ENCODE measurements around the gene IP6K3. TPM values are rescaled to one million over a fixed set of nuclear protein-coding genes. Genes with fewer than 3 reads are reported as not detected.

IP6K3 gene
- total RNA-seq, 1 experiment from 2014 or later: 1.7 TPM

GRCh38 chr6:33765368-33765767, 18.7 kb upstream of the IP6K3 start:
- Mint-ChIP-seq H3K36me3 (ENCODE audit: insufficient read depth, unreplicated experiment) (no peaks in the 10 kb centered on the region), H3K4me3 (ENCODE audit: unreplicated experiment) (no peak overlapping the region), H3K27me3 (ENCODE audit: insufficient read depth, unreplicated experiment) (no peaks in the 10 kb centered on the region), H3K27ac (ENCODE audit: low read depth, unreplicated experiment) (no peak overlapping the region), H3K4me1 (ENCODE audit: insufficient read depth, unreplicated experiment) (peaks cover 5% of the 10 kb centered on the region), H3K9me3 (ENCODE audit: unreplicated experiment) (no peaks in the 10 kb centered on the region)
- no TSS peak for BruUV-seq (replicated peaks)
- ChIA-PET POLR2A (no interaction called here), CTCF (interaction anchor here (0.6 to 13.5 kb wide), 2 partner anchors 19 to 389 kb away, joined by 4 to 228 read pairs; partner anchors contain the start of gene IP6K3)
- TF ChIP-seq, protein P1, sequence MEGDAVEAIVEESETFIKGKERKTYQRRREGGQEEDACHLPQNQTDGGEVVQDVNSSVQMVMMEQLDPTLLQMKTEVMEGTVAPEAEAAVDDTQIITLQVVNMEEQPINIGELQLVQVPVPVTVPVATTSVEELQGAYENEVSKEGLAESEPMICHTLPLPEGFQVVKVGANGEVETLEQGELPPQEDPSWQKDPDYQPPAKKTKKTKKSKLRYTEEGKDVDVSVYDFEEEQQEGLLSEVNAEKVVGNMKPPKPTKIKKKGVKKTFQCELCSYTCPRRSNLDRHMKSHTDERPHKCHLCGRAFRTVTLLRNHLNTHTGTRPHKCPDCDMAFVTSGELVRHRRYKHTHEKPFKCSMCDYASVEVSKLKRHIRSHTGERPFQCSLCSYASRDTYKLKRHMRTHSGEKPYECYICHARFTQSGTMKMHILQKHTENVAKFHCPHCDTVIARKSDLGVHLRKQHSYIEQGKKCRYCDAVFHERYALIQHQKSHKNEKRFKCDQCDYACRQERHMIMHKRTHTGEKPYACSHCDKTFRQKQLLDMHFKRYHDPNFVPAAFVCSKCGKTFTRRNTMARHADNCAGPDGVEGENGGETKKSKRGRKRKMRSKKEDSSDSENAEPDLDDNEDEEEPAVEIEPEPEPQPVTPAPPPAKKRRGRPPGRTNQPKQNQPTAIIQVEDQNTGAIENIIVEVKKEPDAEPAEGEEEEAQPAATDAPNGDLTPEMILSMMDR (IDR thresholded peaks at IDR 0.05; ENCODE audit: unreplicated experiment): no peak
- intact Hi-C loops (cut with micrococcal nuclease): no loop called here
- no peak for DNase-seq (ENCODE audit: unreplicated experiment)

GRCh38 chr6:33764036-33764435, 17.3 kb upstream of the IP6K3 start:
- TF ChIP-seq, protein P1 (IDR thresholded peaks at IDR 0.05; ENCODE audit: unreplicated experiment): no peak
- no peak overlapping the region for H3K27ac Mint-ChIP-seq (ENCODE audit: low read depth, unreplicated experiment)
- H3K9me3 Mint-ChIP-seq (ENCODE audit: unreplicated experiment): no peaks in the 10 kb centered on the region
- no peak for DNase-seq (ENCODE audit: unreplicated experiment)
- no peaks in the 10 kb centered on the region for H3K36me3 Mint-ChIP-seq (ENCODE audit: insufficient read depth, unreplicated experiment)
- H3K4me3 Mint-ChIP-seq (ENCODE audit: unreplicated experiment): no peak overlapping the region
- POLR2A ChIA-PET: interaction anchor here (0.8 to 1.0 kb wide), 2 partner anchors 18 to 52 kb away, joined by 3 read pairs; partner anchors contain the start of genes IP6K3 and UQCC2
- BruUV-seq (replicated peaks): no TSS peak
- no peaks in the 10 kb centered on the region for H3K27me3 Mint-ChIP-seq (ENCODE audit: insufficient read depth, unreplicated experiment)
- CTCF ChIA-PET: interaction anchor here (1.2 to 13.5 kb wide), 5 partner anchors 8 to 264 kb away, joined by 3 to 228 read pairs (median 35); partner anchors contain the start of genes IP6K3 and UQCC2
- peaks cover 5% of the 10 kb centered on the region for H3K4me1 Mint-ChIP-seq (ENCODE audit: insufficient read depth, unreplicated experiment)
- intact Hi-C loops (cut with micrococcal nuclease): no loop called here

DNA sequence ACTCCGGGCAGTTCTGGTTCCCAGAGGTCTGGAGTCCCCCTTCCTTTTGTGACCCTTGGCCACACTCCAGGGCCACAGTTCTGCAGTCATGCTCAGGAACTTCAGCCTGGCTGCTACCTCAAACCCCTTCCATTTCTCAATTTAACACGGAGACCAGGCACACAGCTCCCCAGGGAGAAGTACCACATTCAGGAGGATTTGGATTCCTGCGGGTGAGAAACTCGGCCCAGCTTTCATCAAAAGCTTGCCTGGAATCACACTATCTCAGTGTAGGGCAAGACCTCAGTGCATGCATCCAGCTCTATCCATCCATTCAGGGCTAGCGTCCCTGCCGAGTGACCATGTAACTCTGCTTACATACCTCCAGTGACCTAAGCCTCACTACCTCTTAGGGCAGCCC, 16.8 kb upstream of the IP6K3 start:
- CTCF ChIA-PET: interaction anchor here (0.6 to 13.5 kb wide), 7 partner anchors 9 to 1483 kb away, joined by 3 to 228 read pairs (median 15); partner anchors contain the start of genes IP6K3 and UQCC2
- peaks cover 5% of the 10 kb centered on the region for H3K4me1 Mint-ChIP-seq (ENCODE audit: insufficient read depth, unreplicated experiment)
- BruUV-seq (replicated peaks): no TSS peak
- no peak overlapping the region for H3K4me3 Mint-ChIP-seq (ENCODE audit: unreplicated experiment)
- no peaks in the 10 kb centered on the region for H3K9me3 Mint-ChIP-seq (ENCODE audit: unreplicated experiment)
- intact Hi-C loops (cut with micrococcal nuclease): loop anchor here (2.0 kb wide), 1 partner anchor 19 kb away; no protein-coding TSS in a partner anchor
- TF ChIP-seq, protein P1 (IDR thresholded peaks at IDR 0.05; ENCODE audit: unreplicated experiment): no peak
- no peaks in the 10 kb centered on the region for H3K27me3 Mint-ChIP-seq (ENCODE audit: insufficient read depth, unreplicated experiment)
- POLR2A ChIA-PET: interaction anchor here (0.8 kb wide), 1 partner anchor 52 kb away, joined by 3 read pairs; the partner anchor contains the start of gene UQCC2
- DNase-seq (ENCODE audit: unreplicated experiment): no peak
- no peaks in the 10 kb centered on the region for H3K36me3 Mint-ChIP-seq (ENCODE audit: insufficient read depth, unreplicated experiment)
- H3K27ac Mint-ChIP-seq (ENCODE audit: low read depth, unreplicated experiment): no peak overlapping the region

DNA sequence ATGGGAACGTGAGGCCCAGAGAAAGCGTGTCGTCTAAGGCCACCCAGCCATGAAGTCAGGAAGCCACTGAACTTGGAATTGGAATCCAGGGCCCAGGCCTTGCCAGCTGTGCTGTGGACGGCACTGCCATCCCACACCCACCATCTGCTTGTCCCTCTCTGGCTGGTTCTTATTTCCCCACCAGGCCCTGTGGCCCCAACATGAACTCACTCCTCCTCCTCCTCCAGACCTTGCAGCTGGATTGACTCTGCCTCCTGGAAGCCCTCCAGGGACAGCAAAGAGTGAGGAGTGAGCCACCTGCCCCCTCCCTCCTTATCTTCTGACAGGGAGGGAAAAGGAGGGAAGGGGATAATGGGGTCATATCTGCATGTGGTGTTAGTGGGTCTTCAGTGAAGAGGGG, 16.0 kb upstream of the IP6K3 start:
- POLR2A ChIA-PET: interaction anchor here (1.1 to 2.6 kb wide), 4 partner anchors 9 to 52 kb away, joined by 6 to 13 read pairs (median 10); partner anchors contain the start of genes IP6K3 and UQCC2
- TF ChIP-seq, protein P1 (IDR thresholded peaks at IDR 0.05; ENCODE audit: unreplicated experiment): no peak
- Mint-ChIP-seq H3K9me3 (ENCODE audit: unreplicated experiment) (no peaks in the 10 kb centered on the region), H3K27me3 (ENCODE audit: insufficient read depth, unreplicated experiment) (no peaks in the 10 kb centered on the region), H3K27ac (ENCODE audit: low read depth, unreplicated experiment) (no peak overlapping the region), H3K36me3 (ENCODE audit: insufficient read depth, unreplicated experiment) (no peaks in the 10 kb centered on the region), H3K4me3 (ENCODE audit: unreplicated experiment) (no peak overlapping the region), H3K4me1 (ENCODE audit: insufficient read depth, unreplicated experiment) (peaks cover 8% of the 10 kb centered on the region)
- no TSS peak for BruUV-seq (replicated peaks)
- CTCF ChIA-PET: interaction anchor here (0.6 to 13.5 kb wide), 17 partner anchors 9 to 775 kb away, joined by 3 to 228 read pairs (median 4); partner anchors contain the start of genes IP6K3 and UQCC2
- intact Hi-C loops (cut with micrococcal nuclease): loop anchor here (1.0 to 2.0 kb wide), 4 partner anchors 18 to 177 kb away; partner anchors contain the start of gene UQCC2
- DNase-seq (ENCODE audit: unreplicated experiment): no peak

Measured in MCF 10A (cell line).